ENCODE results near the gene VSIG4.

DNA sequence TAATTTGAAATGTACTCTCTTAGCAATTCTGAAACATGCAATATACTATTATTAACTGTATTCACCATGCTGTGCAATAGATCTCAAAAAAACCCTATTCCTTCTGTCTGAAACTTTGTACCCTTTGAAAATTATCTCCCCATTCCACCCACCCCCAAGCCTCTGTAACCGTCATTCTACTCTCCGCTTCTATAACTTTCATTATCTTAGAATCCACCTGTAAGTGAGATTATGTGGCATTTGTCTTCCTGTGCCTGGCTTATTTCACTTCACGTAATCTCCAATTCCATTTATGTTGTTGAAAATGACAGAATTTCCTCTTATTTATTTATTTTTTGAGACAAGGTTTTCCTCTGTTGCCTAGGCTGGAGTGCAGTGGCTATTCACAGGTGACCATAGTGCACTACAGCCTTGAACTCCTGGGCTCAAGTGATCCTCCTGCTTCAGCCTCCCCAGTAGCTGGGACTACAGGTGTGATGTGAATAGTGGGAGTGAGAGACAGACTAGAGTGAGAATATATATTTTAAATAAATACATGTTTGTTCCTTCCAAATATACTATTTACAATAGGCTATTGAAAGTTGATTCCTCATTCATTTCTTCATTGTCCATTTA is 30.5 kb downstream of the VSIG4 start:
- TF ChIP-seq CTCF (conservative IDR thresholded peaks at IDR 0.05 in 1 of 2, IDR thresholded peaks at IDR 0.05 in 1 of 2; ENCODE audit: extremely low read depth in 1 of 2, insufficient read depth in 1 of 2, low read depth in 1 of 2, low read length in 2 of 2) (no peak), EZH2 (IDR thresholded peaks at IDR 0.05; ENCODE audit: borderline replicate concordance, low read length) (no peak)

Data from mammary epithelial cell (primary cell).